ENCODE results near the gene OR2H1. TPM values are rescaled to one million over a fixed set of nuclear protein-coding genes. Genes with fewer than 3 reads are reported as not detected.

Gene OR2H1
- total RNA-seq, 1 experiment from 2014 or later, result not detected

DNA sequence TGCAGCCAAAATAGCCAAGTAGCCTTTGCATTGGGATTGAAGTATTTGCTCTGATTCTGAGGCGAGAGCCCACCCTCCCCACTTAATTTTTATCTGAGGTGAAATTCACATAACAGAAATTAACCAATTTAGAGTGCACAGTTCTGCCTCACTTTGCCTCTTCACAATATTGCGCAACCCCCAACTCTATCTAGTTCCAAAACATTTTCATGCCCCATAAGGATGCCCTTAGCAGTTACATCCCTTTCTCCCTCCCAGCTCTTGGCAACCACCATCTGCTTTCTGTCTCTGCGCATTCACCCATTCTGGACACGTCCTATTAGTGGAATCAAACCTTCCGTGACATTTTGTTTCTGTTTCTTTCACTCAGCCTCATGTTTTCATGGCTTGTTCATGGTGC lies 21.8 kb downstream of the OR2H1 start:
- ChIA-PET CTCF (interaction anchor here (1.1 kb wide), 1 partner anchor 406 kb away, joined by 3 read pairs; no protein-coding TSS in a partner anchor), POLR2A (no interaction called here)
- H3K36me3 Mint-ChIP-seq, result no peaks in the 10 kb centered on the region
- peaks cover 14% of the 10 kb centered on the region for H3K9me3 Mint-ChIP-seq
- no peak overlapping the region for H3K27ac Mint-ChIP-seq
- H3K4me3 Mint-ChIP-seq, result no peak overlapping the region
- H3K27me3 Mint-ChIP-seq (ENCODE audit: low read depth), result peaks cover 7% of the 10 kb centered on the region
- DNase-seq (ENCODE audit: low spot score) (no peak), ATAC-seq (no peak)
- H3K4me1 Mint-ChIP-seq, result no peaks in the 10 kb centered on the region
- no peak for TF ChIP-seq ELF4 (CRISPR knock-in tag; IDR thresholded peaks at IDR 0.05; ENCODE audit: low read depth)
- TF ChIP-seq, protein P1, sequence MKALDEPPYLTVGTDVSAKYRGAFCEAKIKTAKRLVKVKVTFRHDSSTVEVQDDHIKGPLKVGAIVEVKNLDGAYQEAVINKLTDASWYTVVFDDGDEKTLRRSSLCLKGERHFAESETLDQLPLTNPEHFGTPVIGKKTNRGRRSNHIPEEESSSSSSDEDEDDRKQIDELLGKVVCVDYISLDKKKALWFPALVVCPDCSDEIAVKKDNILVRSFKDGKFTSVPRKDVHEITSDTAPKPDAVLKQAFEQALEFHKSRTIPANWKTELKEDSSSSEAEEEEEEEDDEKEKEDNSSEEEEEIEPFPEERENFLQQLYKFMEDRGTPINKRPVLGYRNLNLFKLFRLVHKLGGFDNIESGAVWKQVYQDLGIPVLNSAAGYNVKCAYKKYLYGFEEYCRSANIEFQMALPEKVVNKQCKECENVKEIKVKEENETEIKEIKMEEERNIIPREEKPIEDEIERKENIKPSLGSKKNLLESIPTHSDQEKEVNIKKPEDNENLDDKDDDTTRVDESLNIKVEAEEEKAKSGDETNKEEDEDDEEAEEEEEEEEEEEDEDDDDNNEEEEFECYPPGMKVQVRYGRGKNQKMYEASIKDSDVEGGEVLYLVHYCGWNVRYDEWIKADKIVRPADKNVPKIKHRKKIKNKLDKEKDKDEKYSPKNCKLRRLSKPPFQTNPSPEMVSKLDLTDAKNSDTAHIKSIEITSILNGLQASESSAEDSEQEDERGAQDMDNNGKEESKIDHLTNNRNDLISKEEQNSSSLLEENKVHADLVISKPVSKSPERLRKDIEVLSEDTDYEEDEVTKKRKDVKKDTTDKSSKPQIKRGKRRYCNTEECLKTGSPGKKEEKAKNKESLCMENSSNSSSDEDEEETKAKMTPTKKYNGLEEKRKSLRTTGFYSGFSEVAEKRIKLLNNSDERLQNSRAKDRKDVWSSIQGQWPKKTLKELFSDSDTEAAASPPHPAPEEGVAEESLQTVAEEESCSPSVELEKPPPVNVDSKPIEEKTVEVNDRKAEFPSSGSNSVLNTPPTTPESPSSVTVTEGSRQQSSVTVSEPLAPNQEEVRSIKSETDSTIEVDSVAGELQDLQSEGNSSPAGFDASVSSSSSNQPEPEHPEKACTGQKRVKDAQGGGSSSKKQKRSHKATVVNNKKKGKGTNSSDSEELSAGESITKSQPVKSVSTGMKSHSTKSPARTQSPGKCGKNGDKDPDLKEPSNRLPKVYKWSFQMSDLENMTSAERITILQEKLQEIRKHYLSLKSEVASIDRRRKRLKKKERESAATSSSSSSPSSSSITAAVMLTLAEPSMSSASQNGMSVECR (CRISPR knock-in tag; IDR thresholded peaks at IDR 0.05; ENCODE audit: borderline replicate concordance), result no peak

DNA sequence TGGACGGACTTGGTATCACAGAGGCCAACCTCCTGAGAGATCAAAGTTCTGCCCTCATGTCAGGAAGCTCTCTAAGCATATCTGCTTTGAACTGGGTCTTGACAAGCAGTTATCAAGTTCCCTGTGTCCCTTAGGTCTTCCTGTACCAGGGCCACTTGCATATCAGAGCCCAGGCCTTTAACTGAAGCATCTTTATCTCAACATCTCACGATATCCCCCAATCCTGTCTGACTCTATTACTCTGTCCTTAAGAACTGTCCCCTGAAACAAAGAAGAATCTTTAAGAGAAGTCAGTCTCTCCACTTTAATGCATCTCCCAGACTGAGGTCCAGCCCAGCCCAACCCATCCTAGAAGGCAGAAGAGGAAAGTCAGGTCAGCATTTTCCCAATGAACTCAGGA lies 22.6 kb downstream of the OR2H1 start:
- POLR2A ChIA-PET, result no interaction called here
- TF ChIP-seq, protein P2, sequence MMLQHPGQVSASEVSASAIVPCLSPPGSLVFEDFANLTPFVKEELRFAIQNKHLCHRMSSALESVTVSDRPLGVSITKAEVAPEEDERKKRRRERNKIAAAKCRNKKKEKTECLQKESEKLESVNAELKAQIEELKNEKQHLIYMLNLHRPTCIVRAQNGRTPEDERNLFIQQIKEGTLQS (CRISPR knock-in tag; conservative IDR thresholded peaks at IDR 0.05), result no peak
- TF ChIP-seq CREB1 (CRISPR knock-in tag; IDR thresholded peaks at IDR 0.05) (no peak), ZNF671 (CRISPR knock-in tag; IDR thresholded peaks at IDR 0.05) (no peak), TP53 (CRISPR knock-in tag; IDR thresholded peaks at IDR 0.05) (no peak), FOXK1 (CRISPR knock-in tag; IDR thresholded peaks at IDR 0.05) (no peak), ZNF317 (CRISPR knock-in tag; IDR thresholded peaks at IDR 0.05; ENCODE audit: borderline replicate concordance, low read depth) (no peak), PRRX2 (CRISPR knock-in tag; IDR thresholded peaks at IDR 0.05) (no peak), OVOL2 (CRISPR knock-in tag; IDR thresholded peaks at IDR 0.05; ENCODE audit: borderline replicate concordance) (no peak), ATF1 (CRISPR knock-in tag; IDR thresholded peaks at IDR 0.05) (no peak), NFE2L1 (CRISPR knock-in tag; IDR thresholded peaks at IDR 0.05) (no peak), TEAD1 (CRISPR knock-in tag; IDR thresholded peaks at IDR 0.05) (no peak), CREM (CRISPR knock-in tag; IDR thresholded peaks at IDR 0.05) (no peak), ZNF138 (CRISPR knock-in tag; conservative IDR thresholded peaks at IDR 0.05) (no peak), TEAD4 (CRISPR knock-in tag; IDR thresholded peaks at IDR 0.05) (no peak), FOXJ3 (CRISPR knock-in tag; IDR thresholded peaks at IDR 0.05; ENCODE audit: borderline replicate concordance) (no peak)
- TF ChIP-seq, protein P3, sequence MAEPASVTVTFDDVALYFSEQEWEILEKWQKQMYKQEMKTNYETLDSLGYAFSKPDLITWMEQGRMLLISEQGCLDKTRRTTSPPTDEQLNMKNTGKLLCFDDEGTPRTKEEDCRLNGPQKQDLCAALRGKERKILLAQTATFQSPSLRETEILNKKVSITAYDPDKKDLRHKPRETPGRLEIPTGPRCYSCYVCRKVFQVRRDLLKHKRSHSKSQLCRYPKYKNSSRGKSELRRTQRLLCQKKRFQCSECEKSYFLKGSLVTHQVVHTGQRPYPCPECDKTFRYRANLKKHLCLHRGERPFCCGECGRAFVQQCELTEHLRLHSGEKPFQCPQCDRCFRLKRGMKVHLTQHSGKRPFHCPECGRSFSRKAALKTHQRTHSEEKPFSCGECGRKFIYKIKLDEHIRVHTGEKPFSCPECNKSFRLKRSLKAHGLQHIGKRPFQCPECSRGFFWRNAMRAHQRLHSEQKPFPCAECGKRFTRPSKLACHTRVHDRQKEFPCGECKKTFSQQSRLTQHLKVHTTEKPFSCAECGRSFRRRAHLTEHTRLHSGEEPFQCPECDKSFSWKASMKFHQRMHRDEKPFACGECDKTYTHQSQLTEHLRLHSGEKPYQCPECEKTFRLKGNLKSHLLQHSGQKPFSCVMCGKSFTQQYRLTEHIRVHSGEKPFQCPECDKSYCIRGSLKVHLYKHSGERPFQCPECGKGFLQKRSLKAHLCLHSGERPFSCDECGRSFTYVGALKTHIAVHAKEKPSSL (CRISPR knock-in tag; conservative IDR thresholded peaks at IDR 0.05), result no peak
- TF ChIP-seq, protein P4, sequence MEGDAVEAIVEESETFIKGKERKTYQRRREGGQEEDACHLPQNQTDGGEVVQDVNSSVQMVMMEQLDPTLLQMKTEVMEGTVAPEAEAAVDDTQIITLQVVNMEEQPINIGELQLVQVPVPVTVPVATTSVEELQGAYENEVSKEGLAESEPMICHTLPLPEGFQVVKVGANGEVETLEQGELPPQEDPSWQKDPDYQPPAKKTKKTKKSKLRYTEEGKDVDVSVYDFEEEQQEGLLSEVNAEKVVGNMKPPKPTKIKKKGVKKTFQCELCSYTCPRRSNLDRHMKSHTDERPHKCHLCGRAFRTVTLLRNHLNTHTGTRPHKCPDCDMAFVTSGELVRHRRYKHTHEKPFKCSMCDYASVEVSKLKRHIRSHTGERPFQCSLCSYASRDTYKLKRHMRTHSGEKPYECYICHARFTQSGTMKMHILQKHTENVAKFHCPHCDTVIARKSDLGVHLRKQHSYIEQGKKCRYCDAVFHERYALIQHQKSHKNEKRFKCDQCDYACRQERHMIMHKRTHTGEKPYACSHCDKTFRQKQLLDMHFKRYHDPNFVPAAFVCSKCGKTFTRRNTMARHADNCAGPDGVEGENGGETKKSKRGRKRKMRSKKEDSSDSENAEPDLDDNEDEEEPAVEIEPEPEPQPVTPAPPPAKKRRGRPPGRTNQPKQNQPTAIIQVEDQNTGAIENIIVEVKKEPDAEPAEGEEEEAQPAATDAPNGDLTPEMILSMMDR (IDR thresholded peaks at IDR 0.05), result no peak
- TF ChIP-seq, protein P5, sequence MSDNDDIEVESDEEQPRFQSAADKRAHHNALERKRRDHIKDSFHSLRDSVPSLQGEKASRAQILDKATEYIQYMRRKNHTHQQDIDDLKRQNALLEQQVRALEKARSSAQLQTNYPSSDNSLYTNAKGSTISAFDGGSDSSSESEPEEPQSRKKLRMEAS (CRISPR knock-in tag; IDR thresholded peaks at IDR 0.05), result no peak
- TF ChIP-seq, protein P6, sequence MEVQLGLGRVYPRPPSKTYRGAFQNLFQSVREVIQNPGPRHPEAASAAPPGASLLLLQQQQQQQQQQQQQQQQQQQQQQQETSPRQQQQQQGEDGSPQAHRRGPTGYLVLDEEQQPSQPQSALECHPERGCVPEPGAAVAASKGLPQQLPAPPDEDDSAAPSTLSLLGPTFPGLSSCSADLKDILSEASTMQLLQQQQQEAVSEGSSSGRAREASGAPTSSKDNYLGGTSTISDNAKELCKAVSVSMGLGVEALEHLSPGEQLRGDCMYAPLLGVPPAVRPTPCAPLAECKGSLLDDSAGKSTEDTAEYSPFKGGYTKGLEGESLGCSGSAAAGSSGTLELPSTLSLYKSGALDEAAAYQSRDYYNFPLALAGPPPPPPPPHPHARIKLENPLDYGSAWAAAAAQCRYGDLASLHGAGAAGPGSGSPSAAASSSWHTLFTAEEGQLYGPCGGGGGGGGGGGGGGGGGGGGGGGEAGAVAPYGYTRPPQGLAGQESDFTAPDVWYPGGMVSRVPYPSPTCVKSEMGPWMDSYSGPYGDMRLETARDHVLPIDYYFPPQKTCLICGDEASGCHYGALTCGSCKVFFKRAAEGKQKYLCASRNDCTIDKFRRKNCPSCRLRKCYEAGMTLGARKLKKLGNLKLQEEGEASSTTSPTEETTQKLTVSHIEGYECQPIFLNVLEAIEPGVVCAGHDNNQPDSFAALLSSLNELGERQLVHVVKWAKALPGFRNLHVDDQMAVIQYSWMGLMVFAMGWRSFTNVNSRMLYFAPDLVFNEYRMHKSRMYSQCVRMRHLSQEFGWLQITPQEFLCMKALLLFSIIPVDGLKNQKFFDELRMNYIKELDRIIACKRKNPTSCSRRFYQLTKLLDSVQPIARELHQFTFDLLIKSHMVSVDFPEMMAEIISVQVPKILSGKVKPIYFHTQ (CRISPR knock-in tag; IDR thresholded peaks at IDR 0.05), result no peak
- H3K4me1 Mint-ChIP-seq, result no peaks in the 10 kb centered on the region
- no peaks in the 10 kb centered on the region for H3K36me3 Mint-ChIP-seq
- no peak overlapping the region for H3K27ac Mint-ChIP-seq
- DNase-seq (ENCODE audit: low spot score) (no peak), ATAC-seq (no peak)
- peaks cover 14% of the 10 kb centered on the region for H3K9me3 Mint-ChIP-seq
- CTCF ChIA-PET, result no interaction called here
- no peak overlapping the region for H3K4me3 Mint-ChIP-seq
- peaks cover 7% of the 10 kb centered on the region for H3K27me3 Mint-ChIP-seq (ENCODE audit: low read depth)

Measured in WTC11 (cell line).